K562 (cell line): ENCODE results near the gene SEBOX. TPM values are rescaled to one million over a fixed set of nuclear protein-coding genes. Genes with fewer than 3 reads are reported as not detected.

Experiments
- ATF1 ChIP-seq, 2 experiments: fragments of 450-650 bp in 1 of 2; IDR thresholded peaks; 2 replicates each; pipeline ENCODE4 v1.6.1; 2016; ENCODE audit warnings: missing compliant biosample characterization in 1 of 2, missing genetic modification characterization in 1 of 2
- CREBBP ChIP-seq: IDR thresholded peaks from one replicate; pipeline ENCODE4 v1.6.1; 2012; ENCODE audit warnings: low read depth, mild to moderate bottlenecking, control low read depth, inconsistent platforms, low read length
- GABPA ChIP-seq: fragments of 200-800 bp; sonication (Bioruptor generic); conservative IDR thresholded peaks from 2 replicates; pipeline ENCODE4 v1.6.1; 2016; ENCODE audit warnings: low read depth, missing genetic modification characterization, missing compliant biosample characterization
- GTF2E2 ChIP-seq: fragments of 200-800 bp; sonication (Bioruptor generic); IDR thresholded peaks from 2 replicates; pipeline ENCODE4 v1.6.1; 2016; ENCODE audit warnings: missing genetic modification characterization, missing compliant biosample characterization
- GTF3C2 ChIP-seq: IDR thresholded peaks from 3 replicates; pipeline ENCODE4 v1.6.1; 2011; ENCODE audit warnings: borderline replicate concordance, mild to moderate bottlenecking, moderate library complexity; ENCODE audit not compliant: insufficient read length; ENCODE audit errors: extremely low read depth
- ID3 ChIP-seq, 2 experiments: fragments of 250-450 bp in 1 of 2; fragments of 450-650 bp in 1 of 2; sonication (Bioruptor Pico) in 1 of 2; IDR thresholded peaks; 2 replicates each; pipeline versions ENCODE4 v1.6.1 to v1.8.0; 2016 to 2021; ENCODE audit warnings: mild to moderate bottlenecking in 2 of 2, moderate library complexity in 2 of 2, missing compliant biosample characterization in 1 of 2, missing genetic modification characterization in 1 of 2
- KLF13 ChIP-seq: fragments of 450-650 bp; IDR thresholded peaks from 2 replicates; pipeline ENCODE4 v1.6.1; 2016; ENCODE audit warnings: missing genetic modification characterization, low read depth, mild to moderate bottlenecking, missing compliant biosample characterization, moderate library complexity, borderline replicate concordance
- NCOR1 ChIP-seq: fragments of 450-650 bp; IDR thresholded peaks from 2 replicates; pipeline ENCODE4 v1.6.1; 2016; ENCODE audit warnings: mild to moderate bottlenecking, moderate library complexity
- NR2F6 ChIP-seq: fragments of 450-650 bp; formaldehyde crosslinking; IDR thresholded peaks from 2 replicates; pipeline ENCODE4 v1.4.0; 2020; ENCODE audit warnings: mild to moderate bottlenecking
- NRF1 ChIP-seq, 2 experiments: fragments of 450-650 bp; IDR thresholded peaks in 1 of 2; conservative IDR thresholded peaks in 1 of 2; 2 replicates each; pipeline ENCODE4 v1.6.1; 2014; ENCODE audit warnings: mild to moderate bottlenecking in 2 of 2
- PHB ChIP-seq: fragments of 250-450 bp; sonication (Bioruptor Pico); IDR thresholded peaks from 2 replicates; pipeline ENCODE4 v1.5.0; 2021
- PRMT5 ChIP-seq: sonication (generic); formaldehyde crosslinking; IDR thresholded peaks from 2 replicates; pipeline ENCODE4 v1.5.0; 2020; ENCODE audit warnings: missing genetic modification reagents
- RBM25 ChIP-seq: fragments of 200-400 bp; formaldehyde crosslinking; IDR thresholded peaks from 2 replicates; pipeline ENCODE4 v1.6.1; 2018; ENCODE audit warnings: low read length, low read depth, moderate library complexity; ENCODE audit not compliant: severe bottlenecking
- SMARCA4 ChIP-seq: fragments of 450-650 bp; IDR thresholded peaks from 2 replicates; pipeline ENCODE4 v1.6.1; 2016
- SP2 ChIP-seq: IDR thresholded peaks from 2 replicates; pipeline ENCODE4 v1.6.1; 2011; ENCODE audit warnings: mild to moderate bottlenecking, low read depth, low read length, moderate library complexity; ENCODE audit not compliant: poor library complexity, severe bottlenecking; ENCODE audit errors: extremely low read depth
- polyA plus RNA-seq, 8 experiments: library from polyadenylated mRNA; depleted of rRNA in 4 of 8; stranded (reverse) in 5 of 8; unstranded in 3 of 8; fragments of >200 nt; fragmentation: Nextera tagmentation in 2 of 8; fragmentation: Illumina TruSeq in 1 of 8; extraction: Ambion mirVana in 2 of 8; extraction: Trizol in 1 of 8; gene quantifications; 2 replicates each; pipeline versions ENCODE4 v1.2.1 to v1.2.3, GENCODE V29; 2011 to 2014; ENCODE audit warnings: inconsistent platforms in 1 of 8, missing spikeins in 1 of 8
- total RNA-seq, 7 experiments: library from RNA; depleted of rRNA in 6 of 7; stranded (reverse); fragments of >200 nt in 6 of 7; fragmentation: Illumina TruSeq in 2 of 7; extraction: Trizol in 2 of 7; gene quantifications; 2 replicates each; pipeline versions ENCODE4 v1.2.1 to v1.2.3, GENCODE V29; 2011 to 2021; ENCODE audit warnings: low replicate concordance in 1 of 7
- TF ChIP-seq, protein P1 (sequence below): fragments of 250-450 bp; sonication (Bioruptor Pico); IDR thresholded peaks from 2 replicates; pipeline ENCODE4 v1.6.1; 2021; ENCODE audit warnings: mild to moderate bottlenecking
- TF ChIP-seq, protein P2 (sequence below): sonication (generic); formaldehyde crosslinking; IDR thresholded peaks from 2 replicates; pipeline ENCODE4 v1.8.0; 2022; ENCODE audit warnings: mild to moderate bottlenecking, missing genetic modification reagents
- TF ChIP-seq, protein P3 (sequence below): fragments of 250-450 bp; sonication (Bioruptor Pico); IDR thresholded peaks from 2 replicates; pipeline ENCODE4 v1.8.0; 2021; ENCODE audit warnings: mild to moderate bottlenecking, moderate library complexity
- TF ChIP-seq, protein P4 (sequence below): fragments of 450-650 bp; formaldehyde crosslinking; IDR thresholded peaks from 2 replicates; pipeline ENCODE4 v1.4.0; 2020; ENCODE audit warnings: mild to moderate bottlenecking, mixed read lengths

Gene SEBOX
- total and polyA plus RNA-seq, 9 of the 15 experiments (the other 6 are each of a cell fraction or from before 2014, with no cell fraction given), result not detected

GRCh38 chr17:28335201-28335958 lies 29.6 kb downstream of the SEBOX start, which contains the start of the genes IFT20 and TNFAIP1 (continued):
- TF ChIP-seq GTF3C2 (no peak), GABPA (tag) (peak; percentile 99), SP2 (no peak), ID3 (CRISPR knock-in tag; IDR thresholded peaks at IDR 0.05) (no peak), ID3 (tag; IDR thresholded peaks at IDR 0.05) (peak; percentile 39; the same call in 1 of the 2 replicates), KLF13 (no peak), GTF2E2 (no peak), RBM25 (no peak), PHB (CRISPR knock-in tag) (no peak), NRF1 (conservative IDR thresholded peaks at IDR 0.05 in 1 of 2, IDR thresholded peaks at IDR 0.05 in 1 of 2) (peak; percentile 77 to 82), NCOR1 (no peak), NR2F6 (CRISPR knock-in tag) (no peak), CREBBP (no peak), SMARCA4 (no peak), PRMT5 (CRISPR knock-in tag) (0 out of 2 replicates have a peak, but pooled peaks have one; percentile 19), ATF1 (CRISPR knock-in tag; IDR thresholded peaks at IDR 0.05) (peak; percentile 82), ATF1 (tag; IDR thresholded peaks at IDR 0.05) (peak; percentile 99)
- TF ChIP-seq, protein P1, sequence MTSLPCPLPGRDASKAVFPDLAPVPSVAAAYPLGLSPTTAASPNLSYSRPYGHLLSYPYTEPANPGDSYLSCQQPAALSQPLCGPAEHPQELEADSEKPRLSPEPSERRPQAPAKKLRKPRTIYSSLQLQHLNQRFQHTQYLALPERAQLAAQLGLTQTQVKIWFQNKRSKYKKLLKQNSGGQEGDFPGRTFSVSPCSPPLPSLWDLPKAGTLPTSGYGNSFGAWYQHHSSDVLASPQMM, result no peak
- TF ChIP-seq, protein P2, sequence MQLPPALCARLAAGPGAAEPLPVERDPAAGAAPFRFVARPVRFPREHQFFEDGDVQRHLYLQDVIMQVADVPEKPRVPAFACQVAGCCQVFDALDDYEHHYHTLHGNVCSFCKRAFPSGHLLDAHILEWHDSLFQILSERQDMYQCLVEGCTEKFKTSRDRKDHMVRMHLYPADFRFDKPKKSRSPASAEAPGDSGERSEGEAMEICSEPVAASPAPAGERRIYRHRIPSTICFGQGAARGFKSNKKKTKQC (CRISPR knock-in tag), result 0 out of 2 replicates have a peak, but pooled peaks have one; percentile 7
- TF ChIP-seq, protein P3, sequence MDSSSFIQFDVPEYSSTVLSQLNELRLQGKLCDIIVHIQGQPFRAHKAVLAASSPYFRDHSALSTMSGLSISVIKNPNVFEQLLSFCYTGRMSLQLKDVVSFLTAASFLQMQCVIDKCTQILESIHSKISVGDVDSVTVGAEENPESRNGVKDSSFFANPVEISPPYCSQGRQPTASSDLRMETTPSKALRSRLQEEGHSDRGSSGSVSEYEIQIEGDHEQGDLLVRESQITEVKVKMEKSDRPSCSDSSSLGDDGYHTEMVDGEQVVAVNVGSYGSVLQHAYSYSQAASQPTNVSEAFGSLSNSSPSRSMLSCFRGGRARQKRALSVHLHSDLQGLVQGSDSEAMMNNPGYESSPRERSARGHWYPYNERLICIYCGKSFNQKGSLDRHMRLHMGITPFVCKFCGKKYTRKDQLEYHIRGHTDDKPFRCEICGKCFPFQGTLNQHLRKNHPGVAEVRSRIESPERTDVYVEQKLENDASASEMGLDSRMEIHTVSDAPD, result no peak
- TF ChIP-seq, protein P4, sequence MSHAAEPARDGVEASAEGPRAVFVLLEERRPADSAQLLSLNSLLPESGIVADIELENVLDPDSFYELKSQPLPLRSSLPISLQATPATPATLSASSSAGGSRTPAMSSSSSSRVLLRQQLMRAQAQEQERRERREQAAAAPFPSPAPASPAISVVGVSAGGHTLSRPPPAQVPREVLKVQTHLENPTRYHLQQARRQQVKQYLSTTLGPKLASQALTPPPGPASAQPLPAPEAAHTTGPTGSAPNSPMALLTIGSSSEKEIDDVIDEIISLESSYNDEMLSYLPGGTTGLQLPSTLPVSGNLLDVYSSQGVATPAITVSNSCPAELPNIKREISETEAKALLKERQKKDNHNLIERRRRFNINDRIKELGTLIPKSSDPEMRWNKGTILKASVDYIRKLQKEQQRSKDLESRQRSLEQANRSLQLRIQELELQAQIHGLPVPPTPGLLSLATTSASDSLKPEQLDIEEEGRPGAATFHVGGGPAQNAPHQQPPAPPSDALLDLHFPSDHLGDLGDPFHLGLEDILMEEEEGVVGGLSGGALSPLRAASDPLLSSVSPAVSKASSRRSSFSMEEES (CRISPR knock-in tag), result no peak
